ENCODE data around the gene HOTAIR.

The HOTAIR gene

GRCh38 chr12:53988541-53989226 lies 13.9 kb upstream of the HOTAIR start:
- H3K27me3 ChIP-seq (replicated peaks), result peaks cover 91% of the 10 kb centered on the region
- no peak overlapping the region for H3K4me3 ChIP-seq (ENCODE audit: low read depth, low read length)
- DNase-seq, result no peak
- no peak overlapping the region for H3K27ac ChIP-seq
- TF ChIP-seq CTCF (IDR thresholded peaks at IDR 0.05; ENCODE audit: low read depth, low read length, missing control alignments), result no peak
- H3K36me3 ChIP-seq (replicated peaks), result no peaks in the 10 kb centered on the region
- in situ Hi-C loops (cut with HindIII; ENCODE audit: low pct_ligation_motif_present, low sequenced_read_pairs), result no loop called here

GRCh38 chr12:53987787-53988230 lies 13.1 kb upstream of the HOTAIR start:
- TF ChIP-seq CTCF (IDR thresholded peaks at IDR 0.05; ENCODE audit: low read depth, low read length, missing control alignments), result no peak
- in situ Hi-C loops (cut with HindIII; ENCODE audit: low pct_ligation_motif_present, low sequenced_read_pairs), result no loop called here
- Histone ChIP-seq H3K4me3 (ENCODE audit: low read depth, low read length) (no peak overlapping the region), H3K27ac (no peak overlapping the region), H3K27me3 (replicated peaks) (peaks cover 91% of the 10 kb centered on the region), H3K36me3 (replicated peaks) (no peaks in the 10 kb centered on the region)
- no peak for DNase-seq

- in situ Hi-C loops (cut with HindIII; ENCODE audit: low pct_ligation_motif_present, low sequenced_read_pairs), result no loop called here
- Histone ChIP-seq H3K36me3 (replicated peaks) (no peaks in the 10 kb centered on the region), H3K27ac (no peak overlapping the region), H3K27me3 (replicated peaks) (peaks cover 93% of the 10 kb centered on the region), H3K4me3 (ENCODE audit: low read depth, low read length) (no peak overlapping the region)
- DNase-seq, result no peak
- TF ChIP-seq CTCF (IDR thresholded peaks at IDR 0.05; ENCODE audit: low read depth, low read length, missing control alignments), result no peak
These were observed 12.1 kb upstream of the HOTAIR start for GRCh38 chr12:53986686-53987483.

- Histone ChIP-seq H3K36me3 (replicated peaks) (no peaks in the 10 kb centered on the region), H3K27ac (no peak overlapping the region), H3K27me3 (replicated peaks) (peaks cover 93% of the 10 kb centered on the region), H3K4me3 (ENCODE audit: low read depth, low read length) (no peak overlapping the region)
- in situ Hi-C loops (cut with HindIII; ENCODE audit: low pct_ligation_motif_present, low sequenced_read_pairs), result no loop called here
- TF ChIP-seq CTCF (IDR thresholded peaks at IDR 0.05; ENCODE audit: low read depth, low read length, missing control alignments), result no peak
- no peak for DNase-seq
These were observed 11.4 kb upstream of the HOTAIR start for GRCh38 chr12:53985994-53986685.

GRCh38 chr12:53985692-53985993 lies 10.9 kb upstream of the HOTAIR start:
- no peaks in the 10 kb centered on the region for H3K36me3 ChIP-seq (replicated peaks)
- peaks cover 93% of the 10 kb centered on the region for H3K27me3 ChIP-seq (replicated peaks)
- no peak for DNase-seq
- in situ Hi-C loops (cut with HindIII; ENCODE audit: low pct_ligation_motif_present, low sequenced_read_pairs), result no loop called here
- no peak for TF ChIP-seq CTCF (IDR thresholded peaks at IDR 0.05; ENCODE audit: low read depth, low read length, missing control alignments)
- no peak overlapping the region for H3K4me3 ChIP-seq (ENCODE audit: low read depth, low read length)
- H3K27ac ChIP-seq, result no peak overlapping the region
